Transverse colon (tissue), 4 donors: ENCODE measurements around the gene FANCE. TPM values are rescaled to one million over a fixed set of nuclear protein-coding genes. Genes with fewer than 3 reads are reported as not detected.
A peak's percentile ranks its signal among the peaks of the same experiment; 100 is the strongest.

Source experiments
- DNase-seq: peaks from one replicate; pipeline ENCODE4 v3.0.0-alpha.2; 2019
- H3K27ac ChIP-seq, 4 donors: fragments of 200-600 bp; sonication (generic); 2 replicates each; pipeline ENCODE4 v1.5.1; 2016 to 2018; ENCODE audit warnings: inconsistent platforms in 4 of 4
- H3K27me3 ChIP-seq: fragments of 200-600 bp; sonication (generic); 2 replicates; pipeline ENCODE4 v1.5.1; 2017; ENCODE audit warnings: inconsistent platforms
- H3K36me3 ChIP-seq, 4 donors: fragments of 200-600 bp; sonication (generic); 2 replicates each; pipeline ENCODE4 v1.5.1; 2017 to 2019; ENCODE audit warnings: inconsistent platforms in 4 of 4
- H3K4me1 ChIP-seq, 4 donors: fragments of 200-600 bp; sonication (generic); 2 replicates each; pipeline ENCODE4 v1.5.1; 2017 to 2020; ENCODE audit warnings: inconsistent platforms in 4 of 4
- H3K4me3 ChIP-seq, 4 donors: fragments of 200-600 bp; sonication (generic); 1 replicate in 1 of 4; 2 replicates in 3 of 4; pipeline versions ENCODE4 v1.5.1 to v1.6.1; 2017 to 2019; ENCODE audit warnings: inconsistent platforms in 4 of 4
- H3K9me3 ChIP-seq, 2 donors: fragments of 200-600 bp; sonication (generic); 2 replicates each; pipeline ENCODE4 v1.5.1; 2017 to 2019; ENCODE audit warnings: inconsistent platforms in 2 of 2
- CTCF ChIP-seq, 5 experiments: fragments of 200-600 bp in 3 of 5; fragments of 450-650 bp in 2 of 5; sonication (generic) in 3 of 5; IDR thresholded peaks; 1 replicate in 2 of 5; 2 replicates in 3 of 5; pipeline ENCODE4 v1.5.1; 2016 to 2017; ENCODE audit warnings: antibody characterized with exemption in 5 of 5, inconsistent platforms in 3 of 5, mild to moderate bottlenecking in 2 of 5, moderate library complexity in 1 of 5
- EP300 ChIP-seq: sonication (generic); formaldehyde crosslinking; IDR thresholded peaks from one replicate; pipeline ENCODE4 v1.6.1; 2017; ENCODE audit warnings: antibody characterized with exemption, low read depth
- POLR2A ChIP-seq: fragments of 450-650 bp; IDR thresholded peaks from one replicate; pipeline ENCODE4 v1.6.1; 2016; ENCODE audit warnings: antibody characterized with exemption, mild to moderate bottlenecking, moderate library complexity
- POLR2AphosphoS5 ChIP-seq, 3 donors: sonication (generic); formaldehyde crosslinking; IDR thresholded peaks; one replicate each; pipeline ENCODE4 v1.6.1; 2016; ENCODE audit warnings: antibody characterized with exemption in 3 of 3
- WGBS, 2 donors: methylation state at CpG; one replicate each; pipeline ENCODE4 v1.1.5; 2018; ENCODE audit warnings: low coverage in 1 of 2; 5-methylcytosine and 5-hydroxymethylcytosine counted together
- in situ Hi-C, 4 donors: fragments of 200-750 bp; cut with MboI; loops; one replicate each; pipeline versions ENCODE4 v1.15.0 to v1.15.1; 2017; ENCODE audit warnings: low sequenced_read_pairs in 3 of 4, low pct_ligation_motif_present in 1 of 4, low pct_unique_long_range_greater_than_20kb in 1 of 4
- intact Hi-C: fragments of 100-400 bp; cut with DNase I; formaldehyde crosslinking; loops from one replicate; pipeline ENCODE4 v1.15.1; 2023; ENCODE audit warnings: low total_unique reads
- total RNA-seq, 4 donors: library from RNA; depleted of rRNA; stranded (reverse); fragments of >200 nt; gene quantifications; one replicate each; pipeline ENCODE4 v1.1.0, GENCODE V29; 2016

Gene FANCE
- total RNA-seq, 4 donors from 2014 or later = 0.75 to 30.8 (median 3.8) TPM

GRCh38 chr6:35478259-35478658 lies 26.1 kb downstream of the FANCE start:
- intact Hi-C loops = no loop called here
- Histone ChIP-seq H3K36me3 (peaks cover 0 to 10% (median 0%) of the 10 kb centered on the region in 4 donors), H3K4me1 (no peaks in the 10 kb centered on the region), H3K27me3 (no peaks in the 10 kb centered on the region), H3K9me3 (no peaks in the 10 kb centered on the region), H3K27ac (no peak overlapping the region), H3K4me3 (no peak overlapping the region)
- DNase-seq = no peak
- TF ChIP-seq EP300 = no peak
- no peak for TF ChIP-seq POLR2A
- no peak for TF ChIP-seq CTCF (IDR thresholded peaks at IDR 0.05)
- WGBS, 2 donors = 86% methylated on average over 7 of the region's 7 CpGs; no CpG with 5 or more reads in 1 of the 2 donors
- in situ Hi-C loops = no loop called here

GRCh38 chr6:35480176-35480575 lies 28.0 kb downstream of the FANCE start:
- peaks cover 1 to 5% (median 5%) of the 10 kb centered on the region in 4 donors for H3K4me1 ChIP-seq
- no peak overlapping the region for H3K27ac ChIP-seq
- WGBS, 2 donors = 60 to 92% methylated on average over 1 to 12 of the region's 12 CpGs
- TF ChIP-seq POLR2A (no peak), EP300 (no peak), POLR2AphosphoS5 (IDR thresholded peaks at IDR 0.05) (no peak), CTCF (IDR thresholded peaks at IDR 0.05) (no peak)
- no peaks in the 10 kb centered on the region for H3K9me3 ChIP-seq
- peaks cover 0 to 5% (median 0%) of the 10 kb centered on the region in 4 donors for H3K36me3 ChIP-seq
- no peaks in the 10 kb centered on the region for H3K27me3 ChIP-seq
- in situ Hi-C loops = no loop called here
- intact Hi-C loops = no loop called here
- no peak for DNase-seq
- no peak overlapping the region for H3K4me3 ChIP-seq

- H3K27me3 ChIP-seq = no peaks in the 10 kb centered on the region
- no peak overlapping the region for H3K4me3 ChIP-seq
- no peak for DNase-seq
- TF ChIP-seq EP300 = no peak
- TF ChIP-seq CTCF (IDR thresholded peaks at IDR 0.05) = no peak
- TF ChIP-seq POLR2A = no peak
- TF ChIP-seq POLR2AphosphoS5 (IDR thresholded peaks at IDR 0.05) = no peak
- intact Hi-C loops (no loop called here), in situ Hi-C loops (no loop called here)
- H3K9me3 ChIP-seq = no peaks in the 10 kb centered on the region
- WGBS, 2 donors = 75% methylated on average over 3 to 8 of the region's 8 CpGs
- peaks cover 12 to 16% (median 15%) of the 10 kb centered on the region in 4 donors for H3K4me1 ChIP-seq
- peaks cover 0 to 5% (median 0%) of the 10 kb centered on the region in 4 donors for H3K36me3 ChIP-seq
- peak overlapping the region in 1 of 4 donors; percentile 1 for H3K27ac ChIP-seq
Measured at GRCh38 chr6:35481226-35481625, 29.1 kb downstream of the FANCE start.

- peak overlapping the region in 3 of 4 donors; percentile 6 to 99 (median 94) for H3K27ac ChIP-seq
- H3K27me3 ChIP-seq = no peaks in the 10 kb centered on the region
- H3K4me1 ChIP-seq = peaks cover 30 to 34% (median 33%) of the 10 kb centered on the region in 4 donors
- no peak for TF ChIP-seq POLR2AphosphoS5 (IDR thresholded peaks at IDR 0.05)
- no peak for TF ChIP-seq POLR2A
- TF ChIP-seq EP300 = no peak
- TF ChIP-seq CTCF (IDR thresholded peaks at IDR 0.05) = no peak
- H3K36me3 ChIP-seq = no peaks in the 10 kb centered on the region
- no peak for DNase-seq
- in situ Hi-C loops = no loop called here
- H3K9me3 ChIP-seq = no peaks in the 10 kb centered on the region
- H3K4me3 ChIP-seq = no peak overlapping the region
- intact Hi-C loops = no loop called here
- WGBS, 2 donors = 80 to 86% methylated on average over 1 to 4 of the region's 4 CpGs
Measured at GRCh38 chr6:35483062-35483461, 30.9 kb downstream of the FANCE start.
